Naive B cell (primary cell): ENCODE results near the gene RBL2. TPM values are rescaled to one million over a fixed set of nuclear protein-coding genes. Genes with fewer than 3 reads are reported as not detected.

ENCODE experiments used
- ATAC-seq, 2 donors: fragments of 150-1000 bp; cut with Tn5 transposase; 2 replicates each; pipeline ENCODE4 v1.10.0; 2021; ENCODE audit warnings: low read depth in 2 of 2, mild to moderate bottlenecking in 2 of 2, moderate library complexity in 2 of 2
- DNase-seq: peaks from one replicate; pipeline ENCODE4 v3.0.0; 2022
- H3K27ac Mint-ChIP-seq, 6 donors: one replicate each; pipeline ENCODE4 v1.8.0; 2020 to 2022; ENCODE audit warnings: mild to moderate bottlenecking in 6 of 6, mixed read lengths in 6 of 6, moderate library complexity in 5 of 6, inconsistent platforms in 2 of 6
- H3K27me3 Mint-ChIP-seq, 3 donors: one replicate each; pipeline ENCODE4 v1.8.0; 2021 to 2022; ENCODE audit warnings: mixed read lengths in 3 of 3, mild to moderate bottlenecking in 1 of 3
- H3K36me3 Mint-ChIP-seq, 2 donors: one replicate each; pipeline ENCODE4 v1.8.0; 2020 to 2022; ENCODE audit warnings: mixed read lengths in 2 of 2, inconsistent platforms in 1 of 2, mild to moderate bottlenecking in 1 of 2
- H3K4me1 Mint-ChIP-seq, 3 donors: one replicate each; pipeline ENCODE4 v1.8.0; 2020 to 2022; ENCODE audit warnings: mixed read lengths in 3 of 3, inconsistent platforms in 1 of 3, mild to moderate bottlenecking in 1 of 3, moderate library complexity in 1 of 3
- H3K4me3 Mint-ChIP-seq, 8 donors: one replicate each; pipeline ENCODE4 v1.8.0; 2020 to 2022; ENCODE audit warnings: mild to moderate bottlenecking in 8 of 8, mixed read lengths in 8 of 8, moderate library complexity in 8 of 8, inconsistent platforms in 2 of 8
- H3K9me3 Mint-ChIP-seq, 7 donors: one replicate each; pipeline ENCODE4 v1.8.0; 2020 to 2022; ENCODE audit warnings: mixed read lengths in 7 of 7, mild to moderate bottlenecking in 5 of 7, inconsistent platforms in 2 of 7, moderate library complexity in 1 of 7
- polyA plus RNA-seq, 6 donors: library from polyadenylated mRNA; unstranded; fragments of 300-500 nt; fragmentation: Illumina TruSeq; gene quantifications; one replicate each; pipeline ENCODE4 v1.2.3, GENCODE V29; 2021; ENCODE audit warnings: low read depth in 6 of 6

The RBL2 gene
- polyA plus RNA-seq, 6 donors from 2014 or later, result 108 to 165 (median 121) TPM

- Mint-ChIP-seq H3K9me3 (peaks cover 0 to 13% (median 5%) of the 10 kb centered on the region in 7 donors), H3K27ac (peak overlapping the region in 3 of 6 donors; percentile 67 to 92 (median 87)), H3K36me3 (peaks cover 0 to 5% of the 10 kb centered on the region in 2 donors), H3K4me1 (peaks cover 41 to 65% (median 62%) of the 10 kb centered on the region in 3 donors), H3K27me3 (no peaks in the 10 kb centered on the region), H3K4me3 (no peak overlapping the region)
- ATAC-seq (no peak), DNase-seq (no peak)
Measured at GRCh38 chr16:53515259-53515658, 81.0 kb downstream of the RBL2 start.

DNA sequence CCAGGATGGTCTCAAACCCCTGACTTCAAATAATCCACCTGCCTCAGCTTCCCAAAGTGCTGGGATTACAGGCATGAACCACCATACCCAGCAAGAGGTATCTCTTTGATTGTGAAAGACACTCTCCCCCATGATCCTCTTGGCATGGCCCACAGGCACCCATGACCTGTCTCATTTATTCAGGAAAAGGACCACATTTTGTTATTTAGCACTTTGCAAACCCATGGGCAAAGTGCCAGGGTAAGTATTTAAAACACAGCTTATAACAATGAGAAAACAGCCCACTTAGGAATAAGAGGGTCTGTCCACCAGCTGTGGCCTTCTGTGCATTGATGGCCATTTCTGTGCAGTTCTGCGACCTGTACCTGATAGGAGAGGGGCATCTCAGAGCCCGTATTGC is 81.5 kb downstream of the RBL2 start:
- no peak for DNase-seq
- Mint-ChIP-seq H3K27me3 (no peaks in the 10 kb centered on the region), H3K4me3 (peak overlapping the region in 1 of 8 donors; percentile 27), H3K4me1 (peaks cover 40 to 65% (median 60%) of the 10 kb centered on the region in 3 donors), H3K9me3 (peaks cover 0 to 13% (median 5%) of the 10 kb centered on the region in 7 donors), H3K27ac (peak overlapping the region; percentile 21 to 92 (median 54)), H3K36me3 (peaks cover 0 to 5% of the 10 kb centered on the region in 2 donors)
- ATAC-seq, result no peak

- DNase-seq (no peak), ATAC-seq (no peak)
- Mint-ChIP-seq H3K36me3 (peaks cover 0 to 5% of the 10 kb centered on the region in 2 donors), H3K4me1 (peaks cover 43 to 63% (median 61%) of the 10 kb centered on the region in 3 donors), H3K27ac (peak overlapping the region; percentile 92 to 100 (median 98)), H3K4me3 (peak overlapping the region; percentile 71 to 92 (median 78)), H3K9me3 (peaks cover 0 to 11% (median 5%) of the 10 kb centered on the region in 7 donors), H3K27me3 (no peaks in the 10 kb centered on the region)
Measured at GRCh38 chr16:53517851-53518250, 83.6 kb downstream of the RBL2 start.

DNA sequence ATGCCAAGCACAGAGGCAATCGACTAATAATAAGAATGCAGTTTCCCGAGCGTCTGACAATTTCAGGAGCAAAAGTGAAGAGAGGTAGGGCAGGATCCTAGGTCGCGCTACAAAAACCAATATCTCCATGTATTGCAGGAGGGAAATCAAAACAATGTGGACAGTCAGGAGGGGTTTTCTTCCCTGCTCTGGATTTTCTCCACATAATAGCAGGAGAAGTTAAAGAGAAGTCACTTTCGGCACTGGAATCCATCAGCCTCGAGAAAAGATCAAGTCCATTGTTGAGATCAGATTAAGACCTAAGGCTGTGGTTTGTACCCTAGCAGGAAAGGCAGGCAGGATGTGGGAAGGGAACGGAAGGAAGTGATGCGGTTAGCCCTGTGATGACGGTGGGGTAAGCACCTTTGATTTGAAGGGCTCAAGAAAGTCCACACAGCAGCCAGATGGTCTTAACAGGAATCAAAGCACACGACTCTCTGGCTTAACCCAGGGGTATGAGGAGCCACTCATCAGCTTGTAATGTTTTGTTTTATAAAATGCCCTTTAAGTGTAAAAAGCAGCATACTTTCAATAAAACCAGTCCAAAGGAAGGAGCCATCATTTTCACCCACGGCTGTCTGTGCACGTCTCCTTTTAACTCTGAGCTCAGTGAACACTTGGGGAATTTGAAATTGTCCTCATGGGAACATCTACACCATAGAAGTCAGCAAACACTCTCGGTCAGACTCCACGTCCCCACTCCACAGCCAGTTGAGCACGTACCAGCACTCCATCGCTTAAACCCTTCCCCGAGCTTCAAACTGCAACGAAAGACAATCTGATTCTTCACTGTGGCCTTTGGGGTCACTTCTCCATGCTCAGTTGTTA is 84.5 kb downstream of the RBL2 start:
- Mint-ChIP-seq H3K4me3 (peak overlapping the region; percentile 74 to 92 (median 80)), H3K27me3 (no peaks in the 10 kb centered on the region), H3K27ac (peak overlapping the region; percentile 92 to 100 (median 98)), H3K4me1 (peaks cover 49 to 68% (median 61%) of the 10 kb centered on the region in 3 donors), H3K36me3 (peaks cover 2 to 5% of the 10 kb centered on the region in 2 donors), H3K9me3 (peaks cover 0 to 9% (median 5%) of the 10 kb centered on the region in 7 donors)
- DNase-seq, result peak; percentile 84
- ATAC-seq, result peak; percentile 97

GRCh38 chr16:53519417-53520091 is 85.3 kb downstream of the RBL2 start:
- Mint-ChIP-seq H3K36me3 (peaks cover 0 to 6% of the 10 kb centered on the region in 2 donors), H3K4me1 (peaks cover 51 to 69% (median 55%) of the 10 kb centered on the region in 3 donors), H3K9me3 (peaks cover 0 to 3% (median under 1%) of the 10 kb centered on the region in 7 donors), H3K4me3 (peak overlapping the region; percentile 74 to 92 (median 80)), H3K27ac (peak overlapping the region; percentile 92 to 100 (median 98)), H3K27me3 (no peaks in the 10 kb centered on the region)
- DNase-seq (no peak), ATAC-seq (no peak)

GRCh38 chr16:53523126-53523804 is 89.0 kb downstream of the RBL2 start:
- DNase-seq (no peak), ATAC-seq (no peak)
- Mint-ChIP-seq H3K27me3 (no peaks in the 10 kb centered on the region), H3K27ac (peak overlapping the region in 5 of 6 donors; percentile 19 to 87 (median 83)), H3K4me3 (peak overlapping the region in 1 of 8 donors; percentile 38), H3K36me3 (peaks cover 0 to 6% of the 10 kb centered on the region in 2 donors), H3K4me1 (peaks cover 38 to 54% (median 38%) of the 10 kb centered on the region in 3 donors), H3K9me3 (no peaks in the 10 kb centered on the region)

- H3K36me3 Mint-ChIP-seq, result peaks cover 0 to 6% of the 10 kb centered on the region in 2 donors
- H3K9me3 Mint-ChIP-seq, result no peaks in the 10 kb centered on the region
- no peaks in the 10 kb centered on the region for H3K27me3 Mint-ChIP-seq
- H3K4me3 Mint-ChIP-seq, result peak overlapping the region in 2 of 8 donors; percentile 38 to 74
- DNase-seq, result no peak
- H3K27ac Mint-ChIP-seq, result peak overlapping the region in 3 of 6 donors; percentile 67 to 86 (median 79)
- peaks cover 30 to 46% (median 30%) of the 10 kb centered on the region in 3 donors for H3K4me1 Mint-ChIP-seq
- ATAC-seq, result no peak
Measured at GRCh38 chr16:53523971-53524548, 89.8 kb downstream of the RBL2 start.

GRCh38 chr16:53528797-53529196 is 94.5 kb downstream of the RBL2 start:
- ATAC-seq, result no peak
- Mint-ChIP-seq H3K9me3 (no peaks in the 10 kb centered on the region), H3K27me3 (no peaks in the 10 kb centered on the region), H3K36me3 (peaks cover 0 to 3% of the 10 kb centered on the region in 2 donors), H3K4me1 (peaks cover 7 to 17% (median 15%) of the 10 kb centered on the region in 3 donors), H3K4me3 (no peak overlapping the region), H3K27ac (peak overlapping the region in 2 of 6 donors; percentile 43 to 85)
- DNase-seq, result no peak

DNA sequence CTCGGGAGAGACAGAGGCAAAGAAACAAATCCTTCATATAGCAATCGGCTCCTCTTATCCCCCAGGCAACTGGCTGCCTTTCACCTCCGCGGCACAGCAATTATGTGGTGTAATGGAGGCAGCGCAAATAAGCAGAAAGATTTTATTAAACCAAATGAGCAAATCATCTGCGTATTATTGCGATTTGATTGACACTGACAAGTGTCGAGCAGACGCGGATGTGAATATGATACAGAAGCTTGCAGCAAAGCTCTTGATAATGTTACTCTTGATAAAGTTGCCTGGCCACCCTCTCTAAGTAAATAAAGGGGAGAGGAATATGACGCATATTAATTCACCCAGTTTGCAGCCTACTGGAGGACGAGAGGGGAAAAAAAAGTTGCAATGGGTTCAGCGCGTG is 95.2 kb downstream of the RBL2 start:
- no peak overlapping the region for H3K4me3 Mint-ChIP-seq
- ATAC-seq (no peak), DNase-seq (no peak)
- H3K27ac Mint-ChIP-seq, result peak overlapping the region in 1 of 6 donors; percentile 43
- H3K36me3 Mint-ChIP-seq, result no peaks in the 10 kb centered on the region
- no peaks in the 10 kb centered on the region for H3K9me3 Mint-ChIP-seq
- no peaks in the 10 kb centered on the region for H3K27me3 Mint-ChIP-seq
- H3K4me1 Mint-ChIP-seq, result peaks cover 10 to 23% (median 16%) of the 10 kb centered on the region in 3 donors

DNA sequence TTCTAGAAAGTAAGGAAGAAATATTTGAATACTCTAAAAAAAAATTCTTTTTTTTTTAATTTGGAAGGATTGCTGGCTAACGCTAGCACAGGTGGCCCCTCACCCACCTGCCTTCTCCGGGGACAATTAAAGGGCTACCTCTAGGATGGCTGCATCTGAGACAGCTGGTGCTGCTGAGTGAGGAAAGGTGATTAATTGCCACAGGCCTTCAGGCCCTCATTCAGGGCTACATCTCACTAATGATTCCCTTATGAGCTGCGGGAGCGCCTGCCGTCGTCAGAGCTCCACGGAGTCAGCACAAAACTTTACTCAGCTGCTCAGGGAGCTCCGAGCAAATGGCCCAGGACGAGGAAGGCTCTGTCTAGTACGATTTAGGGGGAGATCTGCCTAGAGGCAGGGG is 95.8 kb downstream of the RBL2 start:
- no peak for ATAC-seq
- Mint-ChIP-seq H3K9me3 (no peaks in the 10 kb centered on the region), H3K27ac (peak overlapping the region in 4 of 6 donors; percentile 32 to 84 (median 54)), H3K4me1 (peaks cover 10 to 23% (median 14%) of the 10 kb centered on the region in 3 donors), H3K27me3 (no peaks in the 10 kb centered on the region), H3K4me3 (no peak overlapping the region), H3K36me3 (no peaks in the 10 kb centered on the region)
- DNase-seq, result no peak

GRCh38 chr16:53530741-53531140 is 96.5 kb downstream of the RBL2 start:
- Mint-ChIP-seq H3K36me3 (no peaks in the 10 kb centered on the region), H3K4me1 (peaks cover 8 to 19% (median 8%) of the 10 kb centered on the region in 3 donors), H3K4me3 (no peak overlapping the region), H3K27me3 (no peaks in the 10 kb centered on the region), H3K9me3 (no peaks in the 10 kb centered on the region), H3K27ac (peak overlapping the region in 1 of 6 donors; percentile 5)
- DNase-seq (no peak), ATAC-seq (no peak)

DNA sequence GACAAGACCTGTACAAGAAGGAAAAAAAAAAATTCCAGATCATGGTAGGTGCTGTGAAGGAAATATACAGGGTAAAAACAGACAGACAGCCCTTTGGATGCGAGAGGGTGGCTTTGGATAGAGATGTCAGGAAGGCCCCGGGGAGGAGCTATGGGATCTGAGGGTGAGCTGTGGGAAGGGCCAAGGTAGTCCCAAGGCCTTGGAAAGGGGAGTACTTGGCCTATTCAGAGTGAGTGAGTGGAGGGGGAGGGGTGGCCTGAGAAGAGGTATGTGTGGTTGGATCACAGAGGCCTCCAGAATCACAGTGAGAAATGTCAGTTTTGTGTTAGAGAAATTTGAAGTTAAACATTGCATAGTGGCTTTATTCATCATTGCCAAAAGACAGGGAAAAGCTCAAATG is 99.9 kb downstream of the RBL2 start:
- H3K4me1 Mint-ChIP-seq, result peaks cover 4 to 13% (median 5%) of the 10 kb centered on the region in 3 donors
- peak overlapping the region in 2 of 8 donors; percentile 22 to 48 for H3K4me3 Mint-ChIP-seq
- DNase-seq (no peak), ATAC-seq (no peak)
- H3K27me3 Mint-ChIP-seq, result peaks cover 0 to 4% (median 0%) of the 10 kb centered on the region in 3 donors
- no peaks in the 10 kb centered on the region for H3K36me3 Mint-ChIP-seq
- H3K27ac Mint-ChIP-seq, result peak overlapping the region in 3 of 6 donors; percentile 39 to 66 (median 43)
- no peaks in the 10 kb centered on the region for H3K9me3 Mint-ChIP-seq
